ENCODE measurements around the gene MRPL4. TPM values are rescaled to one million over a fixed set of nuclear protein-coding genes. Genes with fewer than 3 reads are reported as not detected.

MRPL4 gene
- 10 to 100 TPM; 77.2 to 90.8 (median 83.5) TPM for total RNA-seq

DNA sequence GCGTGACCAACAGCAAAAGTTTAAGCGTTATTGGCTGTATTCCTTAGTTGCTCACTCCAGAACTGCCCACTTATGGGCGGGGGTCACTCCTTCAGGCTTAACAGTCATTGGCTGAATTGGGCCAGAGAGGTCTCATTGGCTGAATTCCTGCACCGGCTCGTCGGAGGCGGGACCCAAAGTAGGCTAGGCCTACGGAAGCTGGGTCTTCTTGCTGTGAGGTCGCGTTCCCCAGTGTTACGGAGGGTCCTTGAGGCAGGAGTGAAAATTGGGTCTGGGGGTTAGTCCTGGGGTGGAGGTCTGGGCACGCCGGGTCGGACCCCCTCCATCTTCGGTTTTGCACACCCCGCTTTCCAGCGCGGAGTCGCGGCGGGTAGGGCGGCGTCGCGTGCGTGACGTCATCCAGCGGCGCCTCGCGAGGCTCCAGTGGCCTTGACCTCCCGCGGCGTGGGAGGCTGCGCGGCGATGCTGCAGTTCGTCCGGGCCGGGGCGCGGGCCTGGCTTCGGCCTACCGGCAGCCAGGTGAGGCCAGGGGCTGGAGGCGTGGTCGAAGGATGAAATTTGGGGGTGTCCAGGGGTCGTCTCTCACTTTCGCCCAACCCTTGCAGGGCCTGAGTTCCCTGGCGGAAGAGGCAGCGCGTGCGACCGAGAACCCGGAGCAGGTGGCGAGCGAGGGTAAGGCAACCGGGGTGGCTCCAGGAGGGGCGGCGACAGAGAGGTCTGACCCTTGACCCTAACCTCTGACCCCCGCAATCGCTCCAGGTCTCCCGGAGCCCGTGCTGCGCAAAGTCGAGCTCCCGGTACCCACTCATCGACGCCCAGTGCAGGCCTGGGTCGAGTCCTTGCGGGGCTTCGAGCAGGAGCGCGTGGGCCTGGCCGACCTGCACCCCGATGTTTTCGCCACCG, at the start of gene MRPL4:
Gene MRPL4, plus strand, starts transcription at position 423 of the 903 bp plus-strand sequence. Its CDS starts 40 bp downstream, at position 463.
- H3K4me3 ChIP-seq (ENCODE audit: low read depth, poor library complexity, severe bottlenecking) = peak within 1 kb of the TSS; percentile 59
- intact Hi-C loops (cut with DNase I; ENCODE audit: low total_unique reads) = loop anchor here (10.0 kb wide), 1 partner anchor 317 kb away; the partner anchor contains the start of gene OLFM2
- no peak for TF ChIP-seq POLR2A (IDR thresholded peaks at IDR 0.05)
- TF ChIP-seq, protein P1, sequence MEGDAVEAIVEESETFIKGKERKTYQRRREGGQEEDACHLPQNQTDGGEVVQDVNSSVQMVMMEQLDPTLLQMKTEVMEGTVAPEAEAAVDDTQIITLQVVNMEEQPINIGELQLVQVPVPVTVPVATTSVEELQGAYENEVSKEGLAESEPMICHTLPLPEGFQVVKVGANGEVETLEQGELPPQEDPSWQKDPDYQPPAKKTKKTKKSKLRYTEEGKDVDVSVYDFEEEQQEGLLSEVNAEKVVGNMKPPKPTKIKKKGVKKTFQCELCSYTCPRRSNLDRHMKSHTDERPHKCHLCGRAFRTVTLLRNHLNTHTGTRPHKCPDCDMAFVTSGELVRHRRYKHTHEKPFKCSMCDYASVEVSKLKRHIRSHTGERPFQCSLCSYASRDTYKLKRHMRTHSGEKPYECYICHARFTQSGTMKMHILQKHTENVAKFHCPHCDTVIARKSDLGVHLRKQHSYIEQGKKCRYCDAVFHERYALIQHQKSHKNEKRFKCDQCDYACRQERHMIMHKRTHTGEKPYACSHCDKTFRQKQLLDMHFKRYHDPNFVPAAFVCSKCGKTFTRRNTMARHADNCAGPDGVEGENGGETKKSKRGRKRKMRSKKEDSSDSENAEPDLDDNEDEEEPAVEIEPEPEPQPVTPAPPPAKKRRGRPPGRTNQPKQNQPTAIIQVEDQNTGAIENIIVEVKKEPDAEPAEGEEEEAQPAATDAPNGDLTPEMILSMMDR (IDR thresholded peaks at IDR 0.05) = no peak
- peak; percentile 98 to 99 for DNase-seq (ENCODE audit: low spot score in 2 of 2)
- 0% methylated on average over 34 to 74 of the region's 77 CpGs for WGBS, 2 donors

DNA sequence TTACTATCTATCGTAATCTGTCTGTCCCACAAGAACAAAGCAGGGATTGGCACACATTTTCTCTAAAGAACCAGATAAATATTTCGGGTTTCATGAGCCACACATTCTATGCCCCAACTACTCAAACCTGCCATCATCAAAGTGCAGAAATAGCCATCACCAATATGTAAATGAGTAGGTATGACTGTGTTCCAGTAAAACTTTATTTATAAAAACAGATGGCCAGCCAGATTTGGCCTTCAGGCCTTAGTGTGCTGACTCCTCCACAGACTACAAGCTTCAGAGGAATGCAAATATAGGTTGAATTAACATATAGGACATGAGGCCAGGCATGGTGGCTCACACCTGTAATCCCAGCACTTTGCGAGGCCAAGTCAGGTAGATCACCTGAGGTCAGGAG, 48.3 kb upstream of the MRPL4 start:
- DNase-seq (ENCODE audit: low spot score in 2 of 2) = no peak
- H3K4me3 ChIP-seq (ENCODE audit: low read depth, poor library complexity, severe bottlenecking) = no peak overlapping the region
- TF ChIP-seq, protein P1 (IDR thresholded peaks at IDR 0.05) = no peak
- no peak for TF ChIP-seq POLR2A (IDR thresholded peaks at IDR 0.05)
- intact Hi-C loops (cut with DNase I; ENCODE audit: low total_unique reads) = no loop called here
- WGBS, 2 donors = 97 to 98% methylated on average over 3 of the region's 3 CpGs

DNA sequence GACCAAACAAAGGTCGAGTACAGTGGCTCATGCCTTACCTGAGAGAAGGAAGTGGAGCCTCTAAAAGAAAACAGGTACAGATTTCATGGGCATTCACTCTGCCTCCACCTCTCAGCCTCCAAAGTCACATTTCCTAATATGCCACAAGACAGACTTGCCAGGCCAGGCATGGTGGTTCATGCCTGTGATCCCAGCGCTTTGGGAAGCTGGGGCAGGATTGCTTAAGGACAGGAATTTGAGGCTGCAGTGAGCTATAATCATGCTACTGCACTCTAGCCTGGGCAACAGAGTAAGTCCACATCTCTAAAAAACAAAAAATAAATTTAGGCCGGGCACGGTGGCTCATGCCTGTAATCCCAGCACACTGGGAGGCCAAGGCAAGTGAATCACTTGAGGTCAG, 46.4 kb upstream of the MRPL4 start:
- no peak for DNase-seq (ENCODE audit: low spot score in 2 of 2)
- intact Hi-C loops (cut with DNase I; ENCODE audit: low total_unique reads) = no loop called here
- no peak for TF ChIP-seq POLR2A (IDR thresholded peaks at IDR 0.05)
- TF ChIP-seq, protein P1 (IDR thresholded peaks at IDR 0.05) = no peak
- H3K4me3 ChIP-seq (ENCODE audit: low read depth, poor library complexity, severe bottlenecking) = no peak overlapping the region
- WGBS, 2 donors = 94 to 96% methylated on average over 4 of the region's 4 CpGs

- DNase-seq (ENCODE audit: low spot score in 2 of 2) = no peak
Observed at GRCh38 chr19:10206226-10206885, 45.7 kb upstream of the MRPL4 start.

DNA sequence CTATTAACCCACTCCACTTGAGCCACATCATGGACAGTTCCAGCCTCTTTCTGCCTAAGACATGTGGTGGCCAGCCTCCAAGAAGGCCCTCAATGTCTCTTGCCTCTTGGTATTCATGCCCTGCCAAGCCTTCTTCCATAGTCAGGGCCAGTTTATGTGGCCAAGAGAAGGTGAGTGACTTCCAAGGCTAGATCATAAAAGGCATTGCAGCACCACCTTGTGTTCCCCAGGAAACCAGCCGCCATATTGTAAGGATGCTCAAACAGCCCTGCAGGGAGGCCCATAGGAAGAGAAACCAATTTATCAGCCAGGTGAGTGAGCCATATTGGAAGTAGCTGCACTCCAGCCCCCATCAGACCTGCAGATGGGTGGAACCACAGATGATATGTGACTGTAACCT, 45.0 kb upstream of the MRPL4 start:
- 80 to 92% methylated on average over 1 of the region's 1 CpG for WGBS, 2 donors
- DNase-seq (ENCODE audit: low spot score in 2 of 2) = no peak

More at GRCh38 chr19:10206226-10206885, 45.7 kb upstream of the MRPL4 start:
- no peak for TF ChIP-seq POLR2A (IDR thresholded peaks at IDR 0.05)
- TF ChIP-seq, protein P1 (IDR thresholded peaks at IDR 0.05) = no peak
- intact Hi-C loops (cut with DNase I; ENCODE audit: low total_unique reads) = no loop called here
- WGBS, 2 donors = 72 to 85% methylated on average over 7 to 8 of the region's 10 CpGs
- H3K4me3 ChIP-seq (ENCODE audit: low read depth, poor library complexity, severe bottlenecking) = no peak overlapping the region

More for the DNA sequence above, 45.0 kb upstream of the MRPL4 start:
- H3K4me3 ChIP-seq (ENCODE audit: low read depth, poor library complexity, severe bottlenecking) = no peak overlapping the region
- no peak for TF ChIP-seq POLR2A (IDR thresholded peaks at IDR 0.05)
- TF ChIP-seq, protein P1 (IDR thresholded peaks at IDR 0.05) = no peak
- intact Hi-C loops (cut with DNase I; ENCODE audit: low total_unique reads) = no loop called here
